Sigmoid colon (tissue), 4 donors: ENCODE results near the gene ABHD12.

Experiments
- CTCF ChIP-seq, 4 experiments: fragments of 450-650 bp in 3 of 4; fragments of 200-600 bp in 1 of 4; IDR thresholded peaks; one replicate each; pipeline ENCODE4 v1.5.1; 2016 to 2019; ENCODE audit warnings: antibody characterized with exemption in 4 of 4, mild to moderate bottlenecking in 3 of 4, moderate library complexity in 2 of 4
- EP300 ChIP-seq, 4 donors: sonication (generic); formaldehyde crosslinking; IDR thresholded peaks; one replicate each; pipeline ENCODE4 v1.6.1; 2017; ENCODE audit warnings: antibody characterized with exemption in 4 of 4
- POLR2A ChIP-seq, 2 donors: fragments of 450-650 bp; IDR thresholded peaks; one replicate each; pipeline ENCODE4 v1.6.1; 2016; ENCODE audit warnings: antibody characterized with exemption in 2 of 2, mild to moderate bottlenecking in 2 of 2, moderate library complexity in 2 of 2
- POLR2AphosphoS5 ChIP-seq, 4 donors: sonication (generic); formaldehyde crosslinking; IDR thresholded peaks; one replicate each; pipeline ENCODE4 v1.6.1; 2017; ENCODE audit warnings: antibody characterized with exemption in 4 of 4

DNA sequence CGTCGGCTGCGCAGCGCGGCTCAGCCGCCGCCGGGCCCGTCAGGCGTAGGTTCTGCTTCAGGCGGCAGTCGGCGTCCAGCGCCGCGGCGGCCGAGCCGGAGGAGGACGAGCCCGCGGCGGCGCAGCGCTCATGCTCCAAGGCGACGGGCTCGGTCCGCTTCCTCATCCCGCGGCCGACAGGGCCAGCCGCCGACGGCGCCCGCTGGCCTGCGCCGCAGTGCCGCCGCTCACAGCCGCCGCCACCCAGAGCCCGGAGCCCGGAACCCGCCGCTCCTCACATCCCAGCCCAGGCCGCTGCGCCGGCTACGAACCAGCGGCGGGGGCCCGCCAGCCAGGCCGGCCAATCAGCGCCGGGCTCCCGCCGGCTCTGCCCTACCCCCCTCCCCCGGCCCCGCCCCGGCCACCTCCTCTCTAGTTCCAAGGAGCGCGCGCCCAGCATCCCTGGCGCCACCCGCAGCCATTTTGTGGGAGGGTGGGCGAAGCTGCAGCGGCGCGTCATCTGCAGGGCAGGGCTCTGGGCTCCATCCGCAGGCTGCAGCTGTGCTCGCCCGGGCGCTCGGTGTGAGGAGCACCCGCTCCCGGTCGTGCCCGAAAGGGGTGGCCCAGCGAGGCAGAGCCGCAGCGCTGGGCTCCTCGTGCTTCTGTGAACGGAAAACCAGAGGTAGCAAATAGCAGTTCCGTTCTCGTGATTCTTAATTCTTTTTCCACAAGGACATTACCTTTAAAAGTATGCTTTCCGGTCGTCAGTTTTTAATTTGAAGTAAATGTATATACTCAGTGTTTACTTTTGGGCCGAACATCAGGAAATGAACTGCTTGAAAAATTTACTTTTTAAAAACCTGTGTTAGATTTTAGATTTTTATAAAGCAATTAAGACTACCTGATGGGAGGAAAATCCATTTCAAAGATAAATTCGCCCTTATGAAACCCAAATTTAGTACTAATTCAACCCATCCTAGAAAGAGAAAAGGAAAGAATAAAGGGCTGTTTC is at the start of gene ABHD12:
- no peak for TF ChIP-seq CTCF (IDR thresholded peaks at IDR 0.05)
- peak; percentile 22 to 70 for TF ChIP-seq POLR2A (IDR thresholded peaks at IDR 0.05)
- no peak for TF ChIP-seq EP300 (IDR thresholded peaks at IDR 0.05)
- TF ChIP-seq POLR2AphosphoS5 (IDR thresholded peaks at IDR 0.05), result peak; percentile 67 to 87 (median 86)
